Spleen (tissue), 11 donors: ENCODE data around the gene CCNY. TPM values are rescaled to one million over a fixed set of nuclear protein-coding genes. Genes with fewer than 3 reads are reported as not detected.

ENCODE experiments used
- DNase-seq: peaks from one replicate; pipeline ENCODE4 v3.0.0-alpha.2; 2020
- H3K27ac ChIP-seq, 8 donors: fragments of 200-600 bp; sonication (generic) in 7 of 8; 1 replicate in 4 of 8; 2 replicates in 4 of 8; pipeline versions ENCODE4 v1.5.0 to v1.8.0; 2016 to 2021; ENCODE audit warnings: inconsistent platforms in 4 of 8, mild to moderate bottlenecking in 4 of 8, moderate library complexity in 1 of 8
- H3K27me3 ChIP-seq, 7 donors: fragments of 200-600 bp; sonication (generic) in 6 of 7; replicated peaks in 1 of 7; 1 replicate in 4 of 7; 2 replicates in 3 of 7; pipeline versions ENCODE4 v1.5.0 to v1.8.0; 2016 to 2021; ENCODE audit warnings: inconsistent platforms in 3 of 7, mild to moderate bottlenecking in 1 of 7
- H3K36me3 ChIP-seq, 6 donors: fragments of 200-600 bp; sonication (generic) in 5 of 6; 1 replicate in 4 of 6; 2 replicates in 2 of 6; pipeline versions ENCODE4 v1.5.0 to v1.8.0; 2016 to 2021; ENCODE audit warnings: inconsistent platforms in 2 of 6
- H3K4me1 ChIP-seq, 6 donors: fragments of 200-600 bp; sonication (generic) in 5 of 6; 1 replicate in 3 of 6; 2 replicates in 3 of 6; pipeline versions ENCODE4 v1.5.0 to v1.8.0; 2016 to 2021; ENCODE audit warnings: inconsistent platforms in 3 of 6
- H3K4me3 ChIP-seq, 8 donors: fragments of 200-600 bp; sonication (generic) in 7 of 8; 1 replicate in 4 of 8; 2 replicates in 4 of 8; pipeline versions ENCODE4 v1.5.0 to v1.8.0; 2016 to 2021; ENCODE audit warnings: inconsistent platforms in 4 of 8, mild to moderate bottlenecking in 4 of 8, moderate library complexity in 2 of 8
- H3K9me3 ChIP-seq, 8 donors: fragments of 200-600 bp; sonication (generic) in 7 of 8; 1 replicate in 4 of 8; 2 replicates in 4 of 8; pipeline versions ENCODE4 v1.5.0 to v1.8.0; 2016 to 2021; ENCODE audit warnings: inconsistent platforms in 4 of 8
- POLR2A ChIP-seq, 3 donors: fragments of 450-650 bp; IDR thresholded peaks; one replicate each; pipeline ENCODE4 v1.5.1; 2017; ENCODE audit warnings: antibody characterized with exemption in 3 of 3, mild to moderate bottlenecking in 1 of 3
- POLR2AphosphoS5 ChIP-seq, 3 donors: sonication (generic); formaldehyde crosslinking; IDR thresholded peaks; one replicate each; pipeline ENCODE4 v1.5.1; 2017; ENCODE audit warnings: antibody characterized with exemption in 3 of 3
- WGBS, 5 donors: extraction: QIAGEN DNeasy Blood & Tissue Kit in 3 of 5; methylation state at CpG; one replicate each; pipeline versions ENCODE4 v1.1.5 to v1.1.7; 2013 to 2018; 5-methylcytosine and 5-hydroxymethylcytosine counted together
- intact Hi-C: fragments of 100-400 bp; cut with DNase I; formaldehyde crosslinking; loops from one replicate; pipeline ENCODE4 v1.15.0; 2023; ENCODE audit warnings: low total_unique reads
- polyA plus RNA-seq, 3 donors: library from polyadenylated mRNA; stranded (reverse); fragments of 200-250 nt; gene quantifications; one replicate each; pipeline ENCODE4 v1.2.1, GENCODE V29; 2013
- total RNA-seq, 7 donors: library from RNA; depleted of rRNA in 3 of 7; stranded (reverse); fragments of >200 nt in 3 of 7; fragmentation: NEBNext Ultra II Directional in 4 of 7; extraction: Animal tissue kit (Norgen Biotek cat#: 25700) in 4 of 7; gene quantifications; one replicate each; pipeline versions ENCODE4 v1.1.0 to v1.2.1, GENCODE V29; 2016 to 2021
- TF ChIP-seq, protein P1 (sequence below), 11 experiments: fragments of 200-600 bp in 7 of 11; fragments of 450-650 bp in 4 of 11; sonication (generic) in 4 of 11; IDR thresholded peaks in 8 of 11; conservative IDR thresholded peaks in 3 of 11; 1 replicate in 7 of 11; 2 replicates in 4 of 11; pipeline versions ENCODE4 v1.4.0 to v1.8.0; 2016 to 2021; ENCODE audit warnings: antibody characterized with exemption in 11 of 11, inconsistent platforms in 4 of 11, mild to moderate bottlenecking in 1 of 11
- donor health status: healthy with polysubstance abuse.
- donor health status: DM: no; HTN: no; CAD: no; lungs with moderate emphysema.
- donor health status: DM: no; HTN: no; CAD: no.
- donor health status: Bipolar disorder and iron deficiency.
- donor health status: healthy.
- donor health status: DM: no; HTN: no; CAD: no.
- donor health status: DM: yes; HTN: yes; CAD: no.

The CCNY gene
- total and polyA plus RNA-seq, 10 donors, result 21.1 to 83.1 (median 52.1) TPM

DNA sequence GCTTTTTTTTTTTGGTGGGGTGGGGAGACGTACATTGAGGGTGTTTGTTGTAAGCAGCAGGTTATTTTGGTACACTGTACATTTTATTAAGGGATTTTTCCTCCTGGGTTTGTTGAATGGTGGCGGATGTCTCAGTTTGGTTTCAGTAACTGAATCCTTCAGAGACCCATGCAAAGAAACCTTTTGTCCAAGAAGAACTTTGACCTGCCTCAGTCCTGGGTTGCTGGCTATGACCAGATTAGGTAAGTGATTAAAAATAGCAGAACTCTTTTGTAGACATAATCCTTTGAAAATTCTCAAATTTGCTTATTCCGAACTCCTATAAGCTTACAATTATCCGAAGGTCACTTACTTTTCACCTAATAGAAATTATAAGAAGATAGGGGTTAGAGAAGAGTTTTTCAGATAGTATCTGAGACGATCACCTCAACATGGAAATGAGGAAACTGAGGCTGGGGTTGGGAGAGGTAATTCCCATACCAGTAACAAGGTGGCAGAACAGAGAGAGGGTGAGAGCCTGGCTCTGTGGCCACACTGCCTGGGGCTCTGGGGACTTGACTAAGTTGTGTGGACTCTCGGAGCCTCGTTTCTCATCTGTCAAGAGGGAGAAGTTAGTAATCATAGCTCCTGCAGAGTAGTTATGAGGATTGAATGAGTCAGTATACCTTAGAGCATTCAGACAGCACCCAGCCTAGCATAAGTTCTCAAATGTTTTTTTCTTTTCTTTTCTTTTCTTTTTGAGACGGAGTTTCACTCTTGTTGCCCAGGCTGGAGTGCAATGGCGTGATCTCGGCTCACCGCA is 87.4 kb downstream of the CCNY start:
- Histone ChIP-seq H3K27me3 (no peaks in the 10 kb centered on the region), H3K27ac (no peak overlapping the region), H3K36me3 (peaks cover 0 to 6% (median 0%) of the 10 kb centered on the region in 6 donors), H3K9me3 (no peaks in the 10 kb centered on the region), H3K4me3 (no peak overlapping the region), H3K4me1 (peaks cover 4 to 85% (median 54%) of the 10 kb centered on the region in 6 donors)
- WGBS, 5 donors, result 93 to 96% (median 95%) methylated on average over 11 of the region's 11 CpGs
- DNase-seq, result no peak
- TF ChIP-seq POLR2A (IDR thresholded peaks at IDR 0.05), result no peak
- TF ChIP-seq, protein P1, sequence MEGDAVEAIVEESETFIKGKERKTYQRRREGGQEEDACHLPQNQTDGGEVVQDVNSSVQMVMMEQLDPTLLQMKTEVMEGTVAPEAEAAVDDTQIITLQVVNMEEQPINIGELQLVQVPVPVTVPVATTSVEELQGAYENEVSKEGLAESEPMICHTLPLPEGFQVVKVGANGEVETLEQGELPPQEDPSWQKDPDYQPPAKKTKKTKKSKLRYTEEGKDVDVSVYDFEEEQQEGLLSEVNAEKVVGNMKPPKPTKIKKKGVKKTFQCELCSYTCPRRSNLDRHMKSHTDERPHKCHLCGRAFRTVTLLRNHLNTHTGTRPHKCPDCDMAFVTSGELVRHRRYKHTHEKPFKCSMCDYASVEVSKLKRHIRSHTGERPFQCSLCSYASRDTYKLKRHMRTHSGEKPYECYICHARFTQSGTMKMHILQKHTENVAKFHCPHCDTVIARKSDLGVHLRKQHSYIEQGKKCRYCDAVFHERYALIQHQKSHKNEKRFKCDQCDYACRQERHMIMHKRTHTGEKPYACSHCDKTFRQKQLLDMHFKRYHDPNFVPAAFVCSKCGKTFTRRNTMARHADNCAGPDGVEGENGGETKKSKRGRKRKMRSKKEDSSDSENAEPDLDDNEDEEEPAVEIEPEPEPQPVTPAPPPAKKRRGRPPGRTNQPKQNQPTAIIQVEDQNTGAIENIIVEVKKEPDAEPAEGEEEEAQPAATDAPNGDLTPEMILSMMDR (IDR thresholded peaks at IDR 0.05 in 8 of 11, conservative IDR thresholded peaks at IDR 0.05 in 3 of 11), result no peak
- TF ChIP-seq POLR2AphosphoS5 (IDR thresholded peaks at IDR 0.05), result no peak
- intact Hi-C loops, result no loop called here

DNA sequence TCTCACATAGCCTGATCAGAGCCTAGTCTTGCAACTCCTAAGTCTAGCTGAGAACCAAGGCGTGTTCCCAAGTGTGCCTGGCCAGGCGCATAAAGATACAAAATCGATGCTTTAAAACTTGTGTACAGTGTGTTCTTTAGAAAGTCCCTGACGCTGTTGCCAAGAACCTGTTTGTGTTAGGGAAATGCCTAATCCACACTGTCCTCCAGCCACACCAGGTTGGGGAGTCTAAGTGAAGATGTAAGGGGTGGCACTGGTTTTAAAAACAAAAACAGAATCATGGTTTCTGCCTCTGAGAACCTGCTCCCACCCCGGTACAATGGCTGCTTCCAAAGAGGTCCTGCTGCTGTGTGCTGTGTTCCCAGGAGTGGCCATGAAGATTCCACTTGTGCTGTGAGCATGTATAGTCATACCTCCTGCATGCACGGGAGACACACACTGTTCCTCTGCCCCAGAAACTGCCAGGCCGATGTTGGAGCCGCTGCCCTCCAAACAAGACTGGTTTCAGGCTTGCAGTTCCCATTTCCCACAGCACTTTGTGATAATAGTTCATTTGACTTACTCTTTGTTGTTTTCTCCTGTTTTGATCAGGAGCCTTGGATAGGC is 88.5 kb downstream of the CCNY start:
- Histone ChIP-seq H3K27ac (no peak overlapping the region), H3K27me3 (no peaks in the 10 kb centered on the region), H3K4me1 (peaks cover 4 to 83% (median 52%) of the 10 kb centered on the region in 6 donors), H3K9me3 (no peaks in the 10 kb centered on the region), H3K36me3 (peaks cover 0 to 6% (median 0%) of the 10 kb centered on the region in 6 donors), H3K4me3 (no peak overlapping the region)
- intact Hi-C loops, result no loop called here
- WGBS, 5 donors, result 84 to 93% (median 90%) methylated on average over 8 of the region's 8 CpGs
- TF ChIP-seq POLR2AphosphoS5 (IDR thresholded peaks at IDR 0.05), result no peak
- TF ChIP-seq POLR2A (IDR thresholded peaks at IDR 0.05), result no peak
- TF ChIP-seq, protein P1 (IDR thresholded peaks at IDR 0.05 in 8 of 11, conservative IDR thresholded peaks at IDR 0.05 in 3 of 11), result no peak
- DNase-seq, result no peak

DNA sequence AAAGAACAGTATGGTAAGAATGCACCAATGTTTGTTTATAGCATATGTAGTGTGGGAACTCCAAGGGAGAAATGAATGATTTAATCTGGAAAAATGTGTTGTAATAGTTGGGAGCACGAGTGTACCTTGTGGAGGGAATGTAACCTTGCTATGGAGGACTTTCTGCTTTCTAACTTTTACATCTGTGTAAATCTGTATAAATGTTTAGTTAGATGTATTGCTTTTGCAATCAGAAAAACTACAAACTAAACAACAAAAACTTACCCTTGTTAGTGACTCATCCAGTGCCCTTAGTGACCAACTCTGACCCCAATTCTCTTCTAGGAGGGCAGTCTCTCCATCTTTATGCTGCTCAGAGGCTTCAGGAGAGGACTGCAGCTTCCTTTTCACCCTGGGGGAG is 89.3 kb downstream of the CCNY start:
- Histone ChIP-seq H3K27ac (no peak overlapping the region), H3K4me1 (peaks cover 4 to 76% (median 49%) of the 10 kb centered on the region in 6 donors), H3K27me3 (no peaks in the 10 kb centered on the region), H3K4me3 (no peak overlapping the region), H3K9me3 (no peaks in the 10 kb centered on the region), H3K36me3 (peaks cover 0 to 6% (median 0%) of the 10 kb centered on the region in 6 donors)
- intact Hi-C loops, result no loop called here
- 85 to 97% (median 92%) methylated on average over 1 of the region's 1 CpG for WGBS, 5 donors
- TF ChIP-seq, protein P1 (IDR thresholded peaks at IDR 0.05 in 8 of 11, conservative IDR thresholded peaks at IDR 0.05 in 3 of 11), result no peak
- TF ChIP-seq POLR2AphosphoS5 (IDR thresholded peaks at IDR 0.05) (no peak), POLR2A (IDR thresholded peaks at IDR 0.05) (no peak)
- DNase-seq, result no peak

DNA sequence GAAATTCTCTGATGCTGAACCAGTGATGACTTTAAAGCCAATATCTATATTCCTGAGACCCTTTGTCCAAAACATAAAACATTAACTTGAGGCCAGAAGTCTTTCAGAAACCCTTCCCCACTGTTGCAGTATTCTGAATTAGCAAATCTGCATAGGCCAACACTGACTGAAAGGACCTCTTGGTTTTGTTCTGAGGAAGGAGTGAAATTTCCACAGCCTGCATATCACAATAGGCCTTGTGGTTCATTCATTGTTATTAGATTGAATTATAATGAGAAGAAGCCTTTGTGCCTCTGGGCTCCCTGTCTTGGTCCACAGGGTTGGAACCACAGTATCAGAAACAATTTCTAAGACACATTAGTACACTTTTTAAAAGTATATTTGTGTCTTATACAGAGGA is 90.3 kb downstream of the CCNY start:
- intact Hi-C loops, result no loop called here
- TF ChIP-seq POLR2AphosphoS5 (IDR thresholded peaks at IDR 0.05), result no peak
- no peak for TF ChIP-seq POLR2A (IDR thresholded peaks at IDR 0.05)
- TF ChIP-seq, protein P1 (IDR thresholded peaks at IDR 0.05 in 8 of 11, conservative IDR thresholded peaks at IDR 0.05 in 3 of 11), result no peak
- no peak overlapping the region for H3K27ac ChIP-seq
- H3K36me3 ChIP-seq, result peaks cover 0 to 6% (median 0%) of the 10 kb centered on the region in 6 donors
- no peak for DNase-seq
- H3K27me3 ChIP-seq, result no peaks in the 10 kb centered on the region
- no peaks in the 10 kb centered on the region for H3K9me3 ChIP-seq
- H3K4me3 ChIP-seq, result no peak overlapping the region
- H3K4me1 ChIP-seq, result peaks cover 0 to 72% (median 45%) of the 10 kb centered on the region in 6 donors
